Dermis microvascular lymphatic vessel endothelial cell (primary cell): ENCODE data around the gene SCAMP3. TPM values are rescaled to one million over a fixed set of nuclear protein-coding genes. Genes with fewer than 3 reads are reported as not detected.
"Not testable (repeated sequence)": the region's sequence is repeated elsewhere in the genome, so short reads cannot be mapped to it uniquely, and the experiment has no call there.

ENCODE experiments used
- DNase-seq, 2 donors: peaks; one replicate each; pipeline versions ENCODE4 v3.0.0 to v3.0.0-alpha.2; 2010; ENCODE audit warnings: low read depth in 2 of 2
- total RNA-seq: library from RNA; depleted of rRNA; stranded (reverse); fragments of >200 nt; gene quantifications from 2 replicates; pipeline ENCODE4 v1.2.1, GENCODE V29; 2014

SCAMP3 gene
- total RNA-seq, 1 donor from 2014 or later: 24.8 TPM

DNA sequence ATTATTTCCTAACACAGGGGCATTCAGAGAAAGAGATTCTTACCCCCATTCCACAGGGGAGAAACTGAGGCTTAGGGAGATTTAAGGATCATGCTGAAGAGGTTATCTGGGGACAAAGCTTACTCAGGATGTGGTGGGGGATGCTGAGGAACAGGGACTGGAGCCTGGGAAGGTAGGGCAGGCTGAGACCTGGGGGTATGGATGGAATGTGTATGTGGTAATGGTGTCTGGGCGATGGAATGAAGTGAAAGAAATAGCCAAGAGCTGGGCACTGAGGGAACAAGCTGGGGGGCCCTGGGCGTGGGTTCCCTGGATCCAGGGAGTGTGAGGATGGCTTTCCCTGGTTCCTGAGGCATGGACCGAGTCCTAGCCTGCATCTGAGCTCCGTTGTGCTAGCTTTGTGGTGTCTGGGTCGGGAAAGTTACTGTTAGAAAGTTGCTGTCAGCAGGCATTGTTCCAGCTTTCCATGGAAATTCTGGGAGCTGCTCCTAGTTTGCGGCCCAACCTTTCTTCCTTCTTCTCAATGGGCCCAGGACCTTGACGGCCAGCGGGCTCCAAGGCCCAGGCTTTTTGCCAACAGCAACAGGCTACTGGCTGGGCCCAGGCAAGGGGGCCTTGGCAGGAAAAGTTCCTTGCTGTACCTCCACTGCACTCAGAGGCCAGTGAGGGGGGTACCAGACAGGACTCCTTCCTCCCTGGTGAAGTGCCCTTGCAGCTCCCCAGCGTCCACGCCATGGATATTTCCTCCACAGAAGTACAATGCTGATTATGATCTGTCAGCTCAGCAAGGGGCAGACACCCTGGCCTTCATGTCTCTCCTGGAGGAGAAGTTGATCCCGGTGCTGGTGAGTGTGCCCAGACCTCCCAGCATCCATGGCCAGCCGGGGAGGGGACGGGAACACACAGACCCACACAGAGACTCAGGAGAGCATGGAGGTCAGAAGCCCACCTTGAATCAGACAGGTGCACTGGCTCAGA is 29.9 kb downstream of the SCAMP3 start:
- DNase-seq: peak in 1 of 2 donors; percentile 74

DNA sequence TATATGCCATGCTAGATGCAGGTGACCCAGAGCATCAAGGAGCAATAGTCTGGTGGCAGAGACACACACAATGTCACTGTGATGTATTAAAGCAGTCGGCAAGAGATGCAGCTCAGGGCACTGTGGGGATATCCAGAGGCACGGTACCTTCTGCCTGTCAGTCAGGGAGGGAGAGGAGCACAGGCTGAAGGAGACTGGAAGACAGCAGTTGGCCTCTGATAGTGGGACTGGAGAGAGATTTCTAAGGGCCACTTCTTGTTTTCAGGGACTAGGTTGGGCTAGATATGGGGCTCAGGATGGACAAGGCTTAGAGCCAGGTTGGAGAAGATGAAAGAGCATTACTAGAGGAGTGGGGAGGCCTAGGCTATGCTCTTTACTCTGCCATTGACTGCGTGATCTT is 30.9 kb downstream of the SCAMP3 start:
- DNase-seq: not testable (repeated sequence)

DNA sequence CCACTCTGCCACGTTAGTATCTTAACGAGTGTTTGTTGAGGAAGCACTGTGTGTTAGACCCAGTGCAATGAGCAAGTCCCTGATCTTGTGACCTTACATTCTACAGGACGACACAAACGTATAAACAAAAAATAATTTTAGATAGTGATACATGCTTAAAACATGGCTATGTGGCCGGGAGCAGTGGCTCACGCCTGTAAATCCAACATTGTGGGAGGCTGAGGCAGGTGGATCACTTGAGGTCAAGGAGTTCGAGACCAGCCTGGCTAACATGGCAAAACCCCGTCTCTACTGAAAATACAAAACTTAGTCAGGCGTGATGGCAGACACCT is 34.1 kb downstream of the SCAMP3 start:
- DNase-seq: no peak

DNA sequence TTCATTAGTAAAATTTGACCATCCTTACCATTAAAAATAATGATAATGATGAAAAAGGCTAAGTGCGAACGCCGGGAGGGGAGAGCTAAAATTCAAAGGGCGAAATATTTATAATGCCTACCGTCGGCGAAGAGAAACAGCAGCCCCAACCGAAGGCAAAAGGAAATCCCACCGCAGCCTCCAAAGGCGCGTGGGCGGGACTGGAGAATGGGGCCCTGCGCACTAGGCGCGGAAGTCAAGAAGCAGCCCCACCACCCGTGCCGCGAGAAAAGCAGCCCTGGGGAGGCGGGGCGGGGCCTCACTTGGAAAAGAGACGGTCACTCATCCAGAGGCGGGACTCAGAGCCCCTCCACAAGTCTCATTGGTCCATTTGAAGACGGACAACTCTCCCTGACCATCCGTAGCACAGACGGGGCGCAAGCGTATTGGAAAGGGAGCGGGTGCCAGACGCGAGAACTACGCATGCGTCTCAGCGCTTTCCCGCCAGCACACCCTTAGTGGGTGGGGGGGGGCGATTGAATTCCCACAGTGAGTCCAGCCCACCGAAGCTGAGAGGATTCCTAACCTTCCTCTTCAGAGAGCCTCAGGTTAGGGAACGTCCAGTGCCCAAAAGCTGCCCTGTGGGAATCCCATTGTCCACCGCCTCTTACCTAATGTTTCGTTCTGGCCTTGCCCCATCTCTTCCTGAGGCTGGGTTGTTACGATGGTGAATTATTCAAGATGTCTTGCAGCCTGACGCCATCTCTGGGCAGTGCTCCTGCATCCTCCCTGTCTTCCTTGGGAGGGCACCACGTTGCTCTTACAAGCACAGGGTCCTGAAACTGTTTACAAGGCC is 34.7 kb downstream of the SCAMP3 start:
- DNase-seq: peak; percentile 97 to 99

GRCh38 chr1:155226910-155227260 is 35.3 kb downstream of the SCAMP3 start:
- peak in 1 of 2 donors; percentile 79 for DNase-seq

DNA sequence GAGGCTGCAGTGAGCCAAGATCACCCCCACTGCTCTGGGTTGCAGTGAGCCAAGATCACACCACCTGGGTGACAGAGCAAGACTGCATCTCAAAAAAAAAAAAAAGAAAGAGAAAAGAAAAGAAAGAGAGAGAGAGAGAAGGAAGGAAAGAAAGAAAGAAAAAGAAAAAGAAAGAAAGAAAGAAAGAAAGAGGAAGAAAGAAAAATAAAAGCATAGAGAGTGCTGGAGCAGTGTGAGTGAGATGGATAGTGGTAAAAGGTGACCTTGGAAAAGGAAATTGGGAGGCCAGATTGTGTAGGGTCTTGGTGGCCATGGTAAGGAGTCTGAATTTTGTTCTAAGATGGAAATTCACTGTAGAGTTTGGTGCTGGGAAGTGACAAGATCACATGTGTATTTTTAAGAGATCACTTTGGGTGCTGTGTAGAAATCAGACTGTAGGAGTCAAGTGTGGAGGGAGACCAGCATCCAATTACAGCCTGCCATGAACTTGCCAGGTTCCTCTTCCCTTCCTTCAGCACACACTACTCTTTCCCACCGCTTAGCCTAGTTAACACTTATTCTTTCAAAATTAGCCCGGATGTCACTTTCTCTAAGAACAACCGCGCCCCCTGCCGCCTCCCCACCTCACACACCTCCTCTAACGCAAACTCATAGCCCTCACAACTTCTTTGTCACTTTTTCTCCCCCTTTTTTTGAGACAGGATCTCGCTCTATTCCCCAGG is 35.8 kb downstream of the SCAMP3 start:
- DNase-seq: peak in 1 of 2 donors; percentile 88

DNA sequence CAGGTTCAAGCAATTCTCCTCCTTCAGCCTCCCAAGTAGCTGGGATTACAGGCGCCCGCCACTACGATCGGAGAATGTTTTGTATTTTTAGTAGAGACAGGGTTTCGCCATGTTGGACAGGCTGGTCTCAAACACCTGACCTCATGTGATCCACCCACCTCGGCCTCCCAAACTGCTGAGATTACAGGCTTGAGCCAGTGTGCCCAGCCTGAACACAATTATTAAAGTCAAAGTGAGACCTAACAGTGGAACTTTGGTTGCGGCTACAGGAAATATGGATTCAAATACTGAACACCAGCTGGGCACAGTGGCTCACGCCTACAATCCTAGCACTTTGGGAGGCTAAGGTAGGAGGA is 36.8 kb downstream of the SCAMP3 start:
- DNase-seq: not testable (repeated sequence)

DNA sequence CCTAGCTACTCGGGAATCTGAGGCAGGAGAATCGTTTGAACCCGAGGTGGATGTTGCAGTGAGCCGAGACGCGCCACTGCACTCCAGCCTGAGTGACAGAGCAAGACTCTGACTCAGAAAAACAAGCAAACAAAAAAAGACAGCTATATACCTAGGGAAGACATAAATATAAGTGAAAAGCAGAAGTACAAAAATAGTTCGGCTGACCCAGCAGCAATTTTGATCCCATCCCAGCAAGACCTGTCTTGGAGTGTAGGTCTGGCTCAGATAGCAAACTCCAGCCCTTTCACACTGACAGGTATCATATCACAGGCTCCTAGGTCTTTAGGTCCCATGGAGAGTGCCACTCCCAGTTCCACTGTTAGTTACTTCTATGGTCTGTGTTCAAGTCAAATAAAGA is 39.1 kb downstream of the SCAMP3 start:
- no peak for DNase-seq

- DNase-seq: not testable (repeated sequence)
Observed at GRCh38 chr1:155220211-155220965, 41.8 kb downstream of the SCAMP3 start.

GRCh38 chr1:155219592-155220031 is 42.5 kb downstream of the SCAMP3 start:
- DNase-seq: no peak

GRCh38 chr1:155218854-155219591 is 43.1 kb downstream of the SCAMP3 start:
- peak in 1 of 2 donors; percentile 49 for DNase-seq

- not testable (repeated sequence) for DNase-seq
Observed at GRCh38 chr1:155214702-155215101, 47.5 kb downstream of the SCAMP3 start.

GRCh38 chr1:155212051-155212440 is 50.1 kb downstream of the SCAMP3 start:
- not testable (repeated sequence) for DNase-seq

GRCh38 chr1:155211381-155212050 is 50.6 kb downstream of the SCAMP3 start:
- peak in 1 of 2 donors; percentile 71 for DNase-seq

DNA sequence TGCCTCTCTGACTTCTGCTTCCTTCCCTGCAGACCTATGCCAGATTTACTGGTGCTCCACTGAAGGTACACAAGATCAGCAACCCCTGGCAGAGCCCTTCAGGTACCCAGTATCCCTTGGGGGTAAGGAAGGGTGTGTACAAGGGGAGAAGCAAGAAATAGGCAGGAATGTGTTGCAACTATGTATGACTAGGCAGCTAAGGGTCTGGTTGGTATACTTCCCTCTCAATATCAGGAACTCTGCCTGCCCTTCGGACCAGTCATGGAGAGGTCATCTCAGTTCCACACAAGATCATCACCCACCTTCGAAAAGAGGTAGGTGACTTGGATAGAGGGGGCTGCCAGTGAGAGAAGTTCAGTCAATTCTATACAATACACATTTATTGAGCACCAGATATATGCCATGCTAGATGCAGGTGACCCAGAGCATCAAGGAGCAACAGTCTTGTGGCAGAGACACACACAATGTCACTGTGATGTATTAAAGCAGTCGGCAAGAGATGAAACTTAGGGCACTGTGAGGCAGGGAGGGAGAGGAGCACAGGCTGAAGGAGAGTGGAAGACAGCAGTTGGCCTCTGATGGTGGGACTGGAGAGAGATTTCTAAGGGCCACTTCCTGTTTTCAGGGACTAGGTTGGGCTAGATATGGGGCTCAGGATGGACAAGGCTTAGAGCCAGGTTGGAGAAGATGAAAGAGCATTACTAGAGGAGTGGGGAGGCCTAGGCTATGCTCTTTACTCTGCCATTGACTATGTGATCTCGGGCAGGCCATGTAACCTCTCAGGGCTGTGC is 51.7 kb downstream of the SCAMP3 start:
- no peak for DNase-seq

GRCh38 chr1:155209312-155209721 is 52.8 kb downstream of the SCAMP3 start:
- DNase-seq: no peak

- peak; percentile 80 to 88 for DNase-seq
Observed at GRCh38 chr1:155208541-155209311, 53.4 kb downstream of the SCAMP3 start, which contains the start of gene MTX1. MTX1 (plus strand) TSS chr1:155208695; CDS start chr1:155208805, 110 bp downstream.
